Stimulated activated CD4-positive, alpha-beta T cell treated with anti-CD3 and anti-CD28 coated beads, Interleukin-4, amount 100 ng/mL, for 48 hours (primary cell): Measurements from ENCODE around the gene ANKS3.
"Not testable (repeated sequence)": the region's sequence is repeated elsewhere in the genome, so short reads cannot be mapped to it uniquely, and the experiment has no call there.

Source experiments
- DNase-seq, 2 donors: peaks; one replicate each; pipeline ENCODE4 v3.0.0-alpha.2; 2020; ENCODE audit warnings: low read depth in 2 of 2

The ANKS3 gene

DNA sequence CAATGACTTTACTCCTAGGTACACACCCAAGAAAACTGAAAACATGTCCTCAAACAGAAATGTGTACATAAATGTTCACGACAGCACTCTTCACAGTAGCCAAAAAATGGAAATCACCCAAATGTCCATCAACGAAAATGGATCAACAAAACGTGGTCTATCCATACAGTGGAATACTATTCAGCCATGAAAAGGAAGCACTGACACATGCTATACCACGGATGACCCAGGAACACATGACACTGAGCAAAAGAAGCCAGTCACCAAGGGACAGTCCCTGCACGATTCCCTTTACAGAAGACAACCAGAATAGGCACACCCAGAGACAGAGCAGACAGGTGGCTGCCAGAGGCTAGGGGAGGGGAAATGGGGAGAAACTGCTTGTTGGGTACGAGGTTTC lies 21.6 kb upstream of the ANKS3 start:
- no peak for DNase-seq

DNA sequence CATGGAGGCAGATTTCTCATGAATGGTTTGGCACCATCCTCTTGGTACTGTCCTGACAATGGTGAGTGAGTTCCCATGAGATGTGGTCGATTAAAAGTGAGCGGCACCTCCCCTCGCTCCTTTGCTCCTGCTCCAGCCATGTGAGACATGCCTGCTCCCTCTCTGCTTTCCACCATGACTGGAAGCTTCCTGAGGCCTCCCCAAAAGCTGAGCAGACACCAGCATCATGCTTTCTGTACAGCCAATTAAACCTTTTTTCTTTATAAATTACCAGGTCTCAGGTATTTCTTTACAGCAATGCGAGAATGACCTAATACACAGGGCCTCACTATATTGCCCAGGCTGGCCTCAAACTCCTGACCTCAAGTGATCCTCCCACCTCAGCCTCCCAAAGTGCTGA lies 20.8 kb upstream of the ANKS3 start:
- DNase-seq = no peak

DNA sequence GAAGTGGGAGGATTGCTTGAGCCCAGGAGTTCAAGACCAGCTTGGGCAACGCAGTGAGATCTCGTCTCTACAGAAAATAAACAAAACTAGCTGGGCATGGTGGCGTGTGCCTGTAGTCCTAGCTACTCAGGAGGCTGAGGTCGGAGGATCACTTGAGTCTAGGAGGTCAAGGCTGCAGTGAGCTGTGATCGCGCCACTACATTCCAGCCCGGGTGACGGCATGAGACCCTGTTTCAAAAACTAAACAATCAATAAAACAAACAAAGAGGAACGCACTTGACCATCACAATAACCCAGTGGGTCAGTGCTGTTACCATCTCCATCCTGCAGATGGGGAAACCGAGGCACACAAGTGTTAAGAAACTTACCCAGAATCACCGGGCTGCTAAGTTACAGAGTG lies 19.2 kb upstream of the ANKS3 start:
- DNase-seq = no peak

DNA sequence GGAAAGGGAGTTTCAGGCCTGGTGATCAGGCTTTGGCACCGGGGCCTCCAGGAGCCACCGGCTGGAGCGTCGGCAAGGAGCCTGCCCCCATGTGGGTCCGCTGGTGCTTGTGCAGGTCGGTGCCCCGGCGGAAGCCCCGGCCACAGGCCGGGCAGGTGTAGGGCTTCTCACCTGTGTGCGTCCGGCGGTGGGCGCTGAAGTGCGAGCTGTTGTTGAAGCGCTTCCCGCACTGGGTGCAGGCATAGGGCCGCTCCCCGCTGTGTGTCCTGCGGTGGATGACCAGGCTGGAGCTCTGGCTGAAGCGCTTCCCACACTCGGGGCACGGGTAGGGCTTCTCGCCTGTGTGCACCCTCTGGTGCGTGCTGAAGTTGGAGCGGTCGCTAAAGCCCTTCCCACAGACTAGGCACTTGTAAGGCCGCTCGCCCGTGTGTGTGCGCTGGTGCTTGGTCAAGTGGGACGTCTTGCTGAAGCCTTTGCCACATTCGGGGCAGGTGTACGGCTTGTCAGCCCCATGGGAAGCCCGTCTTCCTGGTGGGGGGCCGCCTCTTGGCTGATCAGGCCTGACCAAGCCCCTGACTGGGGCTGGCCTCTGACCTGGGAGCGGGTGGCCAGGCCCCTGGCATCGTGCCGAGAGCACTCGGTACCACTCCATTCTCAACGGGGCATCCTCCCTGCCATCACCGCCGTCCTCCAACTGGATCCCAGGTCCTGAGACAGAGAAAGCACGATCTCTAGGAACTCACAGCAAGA lies 18.5 kb upstream of the ANKS3 start:
- DNase-seq = no peak

DNA sequence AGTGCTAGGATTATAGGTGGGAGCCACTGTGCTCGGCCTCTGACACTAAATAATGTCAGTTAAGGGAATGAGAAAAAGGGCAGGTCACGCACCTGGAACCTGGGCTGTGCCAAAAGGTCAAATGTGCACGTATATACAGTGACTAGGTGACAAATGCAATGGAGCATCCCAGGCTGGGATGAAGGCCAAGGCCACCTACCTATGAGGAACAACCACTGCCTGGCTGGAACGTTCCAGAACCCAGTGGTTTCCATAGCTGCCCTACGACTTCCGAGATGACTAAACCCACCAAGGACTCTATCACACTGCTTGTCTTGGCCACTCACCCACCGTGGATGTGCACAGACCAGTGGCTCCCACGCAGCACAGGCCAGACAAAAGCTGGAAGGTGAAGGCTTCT lies 16.8 kb upstream of the ANKS3 start:
- DNase-seq = no peak

DNA sequence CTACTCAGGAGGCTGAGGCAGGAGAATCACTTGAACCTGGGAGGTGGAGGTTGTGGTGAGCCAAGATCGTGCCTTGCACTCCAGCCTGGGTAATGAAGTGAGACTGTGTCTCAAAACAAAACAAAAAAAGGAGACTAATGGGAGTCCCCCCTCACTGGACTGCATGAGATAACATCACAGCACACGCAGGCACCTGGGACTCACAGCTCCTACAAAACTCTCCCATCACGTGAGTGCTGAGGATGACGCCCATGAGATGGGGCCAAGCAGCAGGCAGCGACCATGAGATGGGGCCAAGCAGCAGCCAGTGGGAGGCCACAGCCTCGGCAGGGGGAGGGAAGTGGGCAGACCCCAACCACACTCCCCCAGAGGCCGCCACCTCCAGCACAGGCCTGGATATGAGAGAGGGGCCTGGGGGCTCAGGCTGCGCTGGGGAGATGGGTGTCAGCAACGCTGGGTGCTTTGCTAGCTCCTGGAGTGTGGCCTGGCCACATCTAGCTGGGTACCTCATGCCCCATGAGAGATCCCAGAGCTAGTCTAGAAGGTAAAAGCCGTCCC lies 15.7 kb upstream of the ANKS3 start:
- no peak for DNase-seq

DNA sequence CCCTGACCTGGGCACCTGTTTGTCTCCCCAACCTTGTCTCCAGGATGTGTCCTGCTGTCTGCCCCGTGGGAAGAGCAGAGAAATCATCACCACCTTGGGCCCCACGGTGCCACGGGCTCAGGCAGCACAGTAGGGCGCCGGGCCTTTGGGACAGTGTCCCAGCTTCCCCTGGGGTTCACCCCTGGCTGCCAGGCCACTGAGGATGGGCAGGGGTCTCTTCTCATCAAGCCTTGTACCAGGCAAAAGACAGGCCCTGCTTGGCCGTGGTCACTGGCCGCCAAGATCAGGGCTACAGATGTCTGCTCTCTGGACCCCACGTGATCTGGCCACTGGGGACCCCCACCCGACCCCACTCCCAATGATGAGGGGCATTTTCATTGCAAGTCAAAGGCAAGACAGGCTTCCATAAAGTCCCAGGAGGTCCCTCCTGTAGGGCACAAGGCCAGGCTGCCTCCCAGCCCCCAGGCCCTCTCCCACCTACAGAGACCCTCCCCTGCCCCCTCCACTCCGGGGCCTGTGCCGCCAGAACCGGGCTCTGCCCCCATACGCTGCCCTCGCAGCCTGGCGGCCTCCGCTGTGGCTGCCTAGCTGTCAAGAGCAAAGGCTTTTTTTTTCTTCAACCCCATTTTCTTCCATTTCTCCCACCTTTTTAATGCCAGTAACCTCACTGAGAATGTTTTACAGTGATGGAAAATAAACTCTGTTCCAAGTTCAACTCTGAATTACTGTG lies 14.8 kb upstream of the ANKS3 start:
- no peak for DNase-seq

DNA sequence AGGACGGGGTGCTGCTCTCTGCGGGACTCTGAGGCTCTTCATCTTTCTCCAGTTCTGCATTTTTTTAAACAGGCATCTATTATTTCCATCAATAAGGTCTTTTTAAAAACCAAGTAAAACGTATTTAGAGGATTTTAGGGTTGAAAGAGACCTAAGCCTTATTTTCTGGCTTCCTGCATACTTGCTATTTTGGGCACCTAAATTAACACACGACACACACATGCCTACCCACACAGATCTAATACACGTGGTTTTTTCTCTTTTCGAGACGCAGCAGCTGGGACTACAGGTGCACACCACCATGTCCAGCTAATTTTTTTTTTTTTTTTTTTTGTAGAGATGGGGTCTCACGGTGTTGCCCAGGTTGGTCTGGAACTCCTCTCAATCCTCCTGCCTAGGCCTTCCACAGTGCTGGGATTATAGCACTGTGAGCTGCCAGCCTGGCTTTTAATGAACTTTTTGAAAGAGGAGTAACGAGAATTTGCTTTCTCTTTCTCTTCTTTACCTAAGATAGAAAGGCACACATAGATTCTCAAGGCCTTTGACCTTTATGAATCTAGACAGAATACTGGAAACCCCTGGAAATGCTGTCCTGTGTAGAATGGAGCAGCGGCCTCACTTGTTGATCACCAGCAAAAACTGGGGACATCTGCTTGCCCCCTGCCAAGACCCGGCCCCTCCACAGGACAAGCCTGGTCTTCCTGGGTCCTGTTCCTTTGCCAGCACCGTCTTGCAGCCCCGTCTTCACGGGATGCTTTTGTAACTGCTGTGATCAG lies 14.0 kb upstream of the ANKS3 start:
- no peak for DNase-seq

DNA sequence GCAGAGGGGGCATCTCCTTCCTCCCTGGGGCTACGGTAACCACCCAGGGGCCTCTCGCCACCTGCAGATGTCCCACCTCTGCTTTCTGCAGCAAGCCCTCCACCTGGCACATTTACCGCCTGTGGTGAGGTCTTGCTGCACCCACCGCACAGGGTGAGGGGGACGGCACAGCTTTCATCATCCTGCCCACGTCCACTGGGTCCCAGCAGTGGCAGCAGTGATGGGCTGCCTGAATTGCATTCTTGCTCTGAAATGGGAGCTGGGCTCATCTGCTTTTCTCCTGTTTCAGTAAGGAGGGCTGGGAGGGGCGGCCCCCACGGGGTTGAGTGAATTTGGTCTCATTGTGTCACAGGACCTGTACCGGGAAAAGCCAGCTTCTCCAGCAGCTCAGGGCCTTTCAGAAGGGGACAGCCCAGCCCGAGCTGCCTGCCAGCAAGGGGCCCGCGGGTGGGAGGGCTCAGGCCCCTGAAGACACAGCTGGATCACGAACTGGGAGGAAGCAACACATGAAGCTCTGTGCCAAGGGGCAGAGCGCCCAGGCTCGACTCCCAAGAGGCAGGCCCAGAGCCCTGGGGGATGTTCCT lies 13.0 kb upstream of the ANKS3 start:
- no peak for DNase-seq

DNA sequence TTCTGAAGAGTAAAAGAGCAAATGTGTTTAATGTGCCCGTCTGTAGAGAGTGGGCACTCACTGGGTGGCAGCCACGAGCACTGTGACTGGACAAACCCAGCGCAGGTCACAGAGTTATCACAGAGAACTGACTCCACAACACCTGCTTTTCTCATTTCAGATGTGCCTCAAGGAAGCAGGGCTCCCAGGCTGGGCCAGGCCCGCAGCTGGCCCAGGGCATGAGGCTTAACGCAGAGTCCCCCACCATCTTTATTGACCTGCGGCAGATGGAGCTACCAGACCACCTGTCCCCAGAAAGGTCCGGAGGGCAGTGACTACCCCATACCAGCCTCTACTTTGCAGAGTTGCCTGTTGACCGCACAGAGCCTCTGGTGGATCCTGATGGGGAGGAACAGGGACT lies 12.1 kb upstream of the ANKS3 start:
- DNase-seq = no peak

DNA sequence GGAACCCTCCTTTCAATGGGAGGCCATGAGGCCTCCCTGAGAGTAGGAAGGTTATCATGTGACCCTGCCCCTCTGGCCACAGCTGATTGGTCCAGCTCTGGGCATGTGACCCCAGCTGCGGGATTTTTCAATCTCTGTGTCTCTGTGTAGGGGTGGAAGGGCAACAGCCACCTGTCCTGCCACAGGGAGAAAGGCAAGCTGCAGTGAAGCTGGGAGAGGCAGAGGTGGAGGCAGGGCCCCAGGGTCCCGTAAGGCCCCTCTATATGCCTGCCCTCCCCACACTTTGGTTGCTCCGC lies 11.2 kb upstream of the ANKS3 start:
- no peak for DNase-seq

DNA sequence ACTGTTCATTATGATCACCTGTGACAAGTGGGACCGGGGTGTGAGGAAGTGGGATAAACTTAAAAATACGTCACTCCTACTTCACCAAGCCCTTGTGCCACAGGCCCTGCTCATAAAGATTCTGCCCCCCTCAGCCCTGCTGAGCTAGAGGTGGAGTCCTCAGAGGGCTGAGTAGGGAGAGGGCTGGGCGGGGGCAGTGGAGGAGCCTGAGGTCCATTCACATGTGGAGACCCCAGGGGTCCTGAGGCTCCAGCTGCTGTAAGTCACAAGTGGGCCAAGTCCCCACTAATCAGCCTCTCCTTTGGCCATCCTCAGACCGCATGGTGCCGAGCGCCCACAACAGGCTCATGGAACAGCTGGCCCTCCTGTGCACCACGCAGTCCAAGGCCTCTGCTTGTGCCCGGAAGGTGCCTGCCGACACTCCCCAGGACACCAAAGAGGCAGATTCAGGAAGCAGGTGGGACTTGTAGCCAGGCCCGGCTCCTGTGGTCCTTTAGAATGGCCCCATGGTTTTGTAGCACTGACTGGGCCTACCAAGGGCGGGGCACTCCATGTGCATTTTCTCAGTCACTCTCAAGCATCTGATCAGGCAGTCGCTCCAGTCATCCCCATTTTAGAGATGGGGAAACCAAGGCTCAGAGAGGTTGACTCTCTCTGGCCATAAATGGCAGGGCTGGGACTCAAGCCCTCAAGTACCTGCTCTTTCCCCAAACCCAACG lies 10.6 kb upstream of the ANKS3 start:
- no peak for DNase-seq

DNA sequence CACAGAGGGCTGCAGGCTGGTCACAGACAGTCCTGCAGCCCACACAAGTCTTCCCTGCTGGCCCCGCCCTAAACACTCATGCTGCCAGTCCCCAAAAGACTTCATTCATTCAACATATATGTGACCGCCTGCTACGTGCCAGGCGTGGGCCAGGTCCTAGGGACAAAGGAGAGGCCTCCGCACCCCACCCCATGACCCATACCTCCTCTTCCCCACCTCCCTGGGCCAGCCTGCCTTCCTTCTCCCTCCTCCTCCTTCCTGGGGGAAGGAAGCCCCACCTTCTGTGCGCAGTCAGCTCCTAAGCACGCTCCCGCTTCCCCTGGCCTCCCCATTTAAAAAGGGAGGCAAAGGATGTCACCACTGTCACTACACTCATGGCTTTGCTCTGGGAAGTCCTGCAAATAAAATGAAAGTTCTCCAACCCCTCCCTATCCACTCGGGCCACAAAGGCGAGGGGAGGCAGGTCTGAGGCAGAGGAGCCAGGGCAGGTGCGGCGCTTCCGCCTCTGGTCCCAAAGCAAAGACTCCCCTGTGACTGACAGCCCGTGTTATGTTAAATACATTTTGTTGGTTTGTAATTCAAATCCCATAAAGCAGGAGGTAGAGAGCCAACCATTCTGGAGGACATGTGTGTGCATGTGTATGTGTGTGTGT lies 9.3 kb upstream of the ANKS3 start:
- DNase-seq = no peak

DNA sequence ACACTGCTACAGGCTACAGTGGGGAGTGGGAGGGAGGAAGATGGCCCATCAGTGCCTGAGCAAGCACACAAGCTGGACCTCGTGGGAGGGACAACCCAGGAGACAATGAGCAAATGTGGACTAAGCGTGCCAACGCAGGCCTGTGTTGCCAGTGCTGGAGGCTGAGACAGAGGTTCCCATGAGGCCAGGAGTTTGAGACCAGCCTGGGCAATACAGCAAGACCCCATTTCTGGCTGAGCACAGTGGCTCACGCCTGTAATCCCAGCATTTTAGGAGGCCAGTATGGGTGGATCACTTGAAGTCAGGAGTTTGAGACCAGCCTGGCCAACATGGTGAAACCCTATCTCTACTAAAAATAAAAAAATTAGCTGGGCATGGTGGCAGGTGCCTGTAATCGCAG lies 4.3 kb upstream of the ANKS3 start:
- DNase-seq = not testable (repeated sequence)

DNA sequence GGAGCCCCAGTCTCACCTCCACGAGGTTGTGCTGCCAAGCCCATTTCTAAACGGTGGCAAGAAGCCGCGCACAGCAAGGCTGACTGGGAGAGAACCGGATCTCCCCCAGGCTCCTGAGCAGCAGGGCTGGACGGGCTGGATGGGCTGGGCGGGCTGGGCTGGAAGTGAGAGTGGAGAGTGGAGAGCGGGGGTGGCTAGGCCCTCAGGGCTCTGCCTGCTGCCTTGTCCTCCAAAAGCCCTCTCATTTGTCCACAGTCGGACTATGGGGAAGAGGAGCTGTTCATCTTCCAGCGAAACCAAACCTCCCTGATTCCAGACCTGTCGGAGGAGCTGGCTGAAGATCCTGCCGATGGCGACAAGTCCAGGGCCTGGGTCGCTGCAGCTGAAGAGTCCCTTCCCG lies 3.5 kb upstream of the ANKS3 start:
- no peak for DNase-seq

DNA sequence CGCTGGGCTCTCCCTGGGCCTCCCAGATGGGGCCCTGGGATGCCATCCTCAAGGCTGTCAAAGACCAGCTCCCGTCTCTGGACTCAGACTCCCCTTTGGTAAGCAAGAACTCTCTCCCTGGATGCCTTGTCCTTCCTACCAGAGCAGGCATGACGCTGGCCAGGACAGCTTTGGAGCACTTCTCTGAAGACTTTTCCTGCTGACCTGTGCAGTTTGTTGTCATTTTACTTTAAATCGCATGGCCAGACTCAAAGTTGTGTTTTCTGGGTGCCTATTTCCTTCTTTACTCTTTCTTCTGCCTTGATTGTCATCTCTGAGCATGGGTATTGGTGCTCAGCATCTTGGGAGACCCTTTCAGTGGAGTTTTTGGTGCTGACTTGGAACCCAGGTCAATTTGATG lies 2.5 kb upstream of the ANKS3 start:
- no peak for DNase-seq

DNA sequence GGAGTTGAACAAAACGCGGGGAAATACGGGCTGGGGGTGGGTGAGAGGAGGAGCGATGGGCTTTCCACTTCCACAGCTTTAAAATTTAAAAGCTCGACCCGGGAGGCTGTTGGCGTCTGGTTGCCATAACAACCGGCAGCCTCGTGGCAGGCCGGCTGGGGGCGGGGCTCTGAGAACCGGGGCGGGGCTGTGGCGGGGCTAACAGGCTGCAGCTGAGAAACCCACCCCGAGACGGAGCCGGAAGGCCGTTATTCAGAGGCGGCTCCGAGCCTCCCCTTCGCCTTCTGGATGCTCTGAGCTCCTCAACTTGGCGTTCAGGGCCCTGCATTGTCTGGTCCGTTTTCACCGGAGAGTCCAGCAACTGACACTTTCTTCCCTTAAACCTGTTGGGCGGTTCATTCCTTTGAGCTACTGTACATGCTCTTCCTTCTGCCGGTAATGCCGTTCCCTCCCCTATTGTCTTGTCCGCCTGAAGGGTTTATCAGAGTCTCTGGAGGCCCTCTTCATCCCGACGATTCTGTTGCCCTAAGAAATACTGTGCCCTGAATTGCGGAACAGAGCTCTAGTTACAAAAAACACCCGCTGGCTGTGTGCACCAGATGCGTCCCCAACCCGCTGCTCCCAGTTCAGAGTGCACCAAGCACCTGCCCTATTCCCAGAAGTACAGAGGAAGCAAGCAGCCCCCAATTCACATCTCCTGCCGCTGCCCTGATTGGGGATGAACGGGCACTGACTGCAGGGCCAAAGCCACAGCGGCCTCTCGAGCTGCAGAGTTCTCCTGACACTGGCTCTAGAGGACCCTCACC lies 862 bp upstream of the ANKS3 start:
- peak; percentile 92 to 93 for DNase-seq

DNA sequence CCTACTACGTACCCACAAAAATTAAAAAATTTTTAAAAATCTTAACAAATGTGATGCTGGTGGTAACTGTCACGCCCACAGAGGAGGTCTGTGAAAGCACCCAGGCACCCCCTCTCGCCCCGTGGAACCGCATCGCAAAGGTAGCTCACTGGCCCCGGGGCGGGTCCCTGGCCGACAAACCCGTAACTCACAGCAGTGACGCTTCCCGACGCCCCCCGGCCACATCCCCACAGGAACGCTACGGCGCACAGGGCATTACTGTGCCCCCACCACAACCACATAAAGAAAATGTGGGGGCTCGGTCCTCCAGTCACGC lies 366 bp downstream of the ANKS3 start:
- no peak for DNase-seq

DNA sequence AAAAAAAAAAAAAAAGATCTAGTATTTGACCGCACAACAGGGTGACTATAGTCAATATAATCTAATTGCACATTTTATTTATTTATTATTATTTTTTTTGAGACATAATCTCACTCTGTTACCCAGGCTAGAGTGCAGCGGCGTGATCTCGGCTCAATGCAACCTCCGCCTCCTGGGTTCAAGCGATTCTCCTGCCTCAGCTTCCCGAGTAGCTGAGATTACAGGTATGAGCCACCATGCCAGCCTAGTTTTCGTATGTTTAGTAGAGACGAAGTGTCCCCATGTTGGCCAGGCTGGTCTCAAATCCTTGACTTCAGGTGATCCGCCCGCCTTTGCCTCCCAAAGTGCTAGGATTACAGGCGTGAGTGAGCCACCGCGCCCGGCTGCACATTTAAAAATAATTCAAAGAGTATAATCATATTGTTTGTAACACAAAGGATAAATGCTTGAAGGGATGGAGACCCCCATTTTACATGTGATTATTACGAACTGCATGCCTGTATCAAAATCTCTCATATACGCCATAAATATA lies 794 bp downstream of the ANKS3 start:
- no peak for DNase-seq

DNA sequence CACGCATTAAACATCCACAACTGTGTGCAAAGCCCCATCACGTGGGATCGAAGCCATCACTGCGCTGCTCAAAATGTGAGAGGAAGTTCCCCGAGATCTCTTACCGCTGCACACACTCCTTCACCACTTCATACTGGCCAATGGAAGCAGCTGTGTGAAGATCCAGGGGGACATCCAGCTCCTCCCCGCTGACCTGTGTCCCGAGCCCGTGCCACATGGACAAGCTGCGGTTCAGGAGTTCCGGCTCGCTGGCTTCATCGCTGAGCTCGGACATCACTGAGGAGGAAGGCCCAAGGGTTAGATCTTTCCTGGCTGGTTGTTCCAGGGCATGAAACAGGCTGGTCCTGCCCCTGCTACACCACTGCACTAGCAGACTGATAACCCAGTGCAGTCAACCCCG lies 4.2 kb downstream of the ANKS3 start:
- DNase-seq = no peak
